HepG2 (cell line): ENCODE data around the gene FAM83E. TPM values are rescaled to one million over a fixed set of nuclear protein-coding genes. Genes with fewer than 3 reads are reported as not detected.

Source experiments
- BORCS8-MEF2B ChIP-seq: sonication (generic); formaldehyde crosslinking; IDR thresholded peaks from 2 replicates; pipeline ENCODE4 v1.8.0; 2022; ENCODE audit warnings: mild to moderate bottlenecking, missing genetic modification reagents
- CAMTA2 ChIP-seq: sonication (generic); formaldehyde crosslinking; IDR thresholded peaks from 2 replicates; pipeline ENCODE4 v1.4.0; 2020; ENCODE audit warnings: mild to moderate bottlenecking, missing genetic modification reagents, borderline replicate concordance
- CHD4 ChIP-seq: fragments of 200-600 bp; sonication (generic); IDR thresholded peaks from 2 replicates; pipeline ENCODE4 v1.7.0; 2017; ENCODE audit warnings: mild to moderate bottlenecking, low read length, borderline replicate concordance
- ELF1 ChIP-seq: sonication (generic); formaldehyde crosslinking; IDR thresholded peaks from 2 replicates; pipeline ENCODE4 v1.4.0; 2020; ENCODE audit warnings: missing genetic modification reagents
- FOXK2 ChIP-seq: fragments of 450-650 bp; IDR thresholded peaks from 2 replicates; pipeline ENCODE4 v1.6.1; 2016
- NFYB ChIP-seq: sonication (generic); formaldehyde crosslinking; IDR thresholded peaks from 2 replicates; pipeline ENCODE4 v1.4.0; 2020; ENCODE audit warnings: missing genetic modification reagents
- PATZ1 ChIP-seq: sonication (generic); formaldehyde crosslinking; IDR thresholded peaks from 2 replicates; pipeline ENCODE4 v1.4.0; 2020; ENCODE audit warnings: missing genetic modification reagents
- ZNF142 ChIP-seq: sonication (generic); formaldehyde crosslinking; IDR thresholded peaks from 2 replicates; pipeline ENCODE4 v1.4.0; 2020; ENCODE audit warnings: missing genetic modification reagents
- ZNF350 ChIP-seq: sonication (generic); formaldehyde crosslinking; IDR thresholded peaks from 2 replicates; pipeline ENCODE4 v1.4.0; 2020; ENCODE audit warnings: mild to moderate bottlenecking, low read depth, missing genetic modification reagents, borderline replicate concordance
- ZNF510 ChIP-seq: sonication (generic); formaldehyde crosslinking; IDR thresholded peaks from 2 replicates; pipeline ENCODE4 v1.4.0; 2020; ENCODE audit warnings: low read depth, mild to moderate bottlenecking, missing genetic modification reagents
- ZNF550 ChIP-seq: sonication (generic); formaldehyde crosslinking; IDR thresholded peaks from 2 replicates; pipeline ENCODE4 v1.4.0; 2020; ENCODE audit warnings: mild to moderate bottlenecking, missing genetic modification reagents, borderline replicate concordance
- ZNF570 ChIP-seq: sonication (generic); formaldehyde crosslinking; IDR thresholded peaks from 2 replicates; pipeline ENCODE4 v1.4.0; 2020; ENCODE audit warnings: mild to moderate bottlenecking, missing genetic modification reagents, borderline replicate concordance
- polyA plus RNA-seq, 8 experiments: library from polyadenylated mRNA; depleted of rRNA in 3 of 8; stranded (reverse) in 7 of 8; unstranded in 1 of 8; fragments of >200 nt; fragmentation: Illumina TruSeq in 4 of 8; extraction: Trizol in 4 of 8; gene quantifications; 2 replicates each; pipeline versions ENCODE4 v1.2.1 to v1.2.3, GENCODE V29; 2011 to 2016; ENCODE audit warnings: low read depth in 4 of 8, missing spikeins in 1 of 8, mixed read lengths in 1 of 8; ENCODE audit not compliant: insufficient read depth in 1 of 8
- total RNA-seq, 5 experiments: library from RNA; depleted of rRNA; stranded (reverse); fragments of >200 nt; fragmentation: Illumina TruSeq; extraction: Trizol; gene quantifications; 2 replicates each; pipeline ENCODE4 v1.2.3, GENCODE V29; 2016; ENCODE audit warnings: low read depth in 1 of 5
- TF ChIP-seq, protein P1 (sequence below): sonication (generic); formaldehyde crosslinking; IDR thresholded peaks from 2 replicates; pipeline ENCODE4 v1.8.0; 2022; ENCODE audit warnings: mild to moderate bottlenecking, missing genetic modification reagents, moderate library complexity
- TF ChIP-seq, protein P2 (sequence below): sonication (generic); formaldehyde crosslinking; IDR thresholded peaks from 2 replicates; pipeline ENCODE4 v1.8.1; 2023; ENCODE audit warnings: mild to moderate bottlenecking, missing genetic modification reagents

The FAM83E gene
- total and polyA plus RNA-seq, 2 of the 13 experiments (the other 11 are each of a cell fraction or from before 2014, with no cell fraction given): 0.18 to 0.60 TPM

DNA sequence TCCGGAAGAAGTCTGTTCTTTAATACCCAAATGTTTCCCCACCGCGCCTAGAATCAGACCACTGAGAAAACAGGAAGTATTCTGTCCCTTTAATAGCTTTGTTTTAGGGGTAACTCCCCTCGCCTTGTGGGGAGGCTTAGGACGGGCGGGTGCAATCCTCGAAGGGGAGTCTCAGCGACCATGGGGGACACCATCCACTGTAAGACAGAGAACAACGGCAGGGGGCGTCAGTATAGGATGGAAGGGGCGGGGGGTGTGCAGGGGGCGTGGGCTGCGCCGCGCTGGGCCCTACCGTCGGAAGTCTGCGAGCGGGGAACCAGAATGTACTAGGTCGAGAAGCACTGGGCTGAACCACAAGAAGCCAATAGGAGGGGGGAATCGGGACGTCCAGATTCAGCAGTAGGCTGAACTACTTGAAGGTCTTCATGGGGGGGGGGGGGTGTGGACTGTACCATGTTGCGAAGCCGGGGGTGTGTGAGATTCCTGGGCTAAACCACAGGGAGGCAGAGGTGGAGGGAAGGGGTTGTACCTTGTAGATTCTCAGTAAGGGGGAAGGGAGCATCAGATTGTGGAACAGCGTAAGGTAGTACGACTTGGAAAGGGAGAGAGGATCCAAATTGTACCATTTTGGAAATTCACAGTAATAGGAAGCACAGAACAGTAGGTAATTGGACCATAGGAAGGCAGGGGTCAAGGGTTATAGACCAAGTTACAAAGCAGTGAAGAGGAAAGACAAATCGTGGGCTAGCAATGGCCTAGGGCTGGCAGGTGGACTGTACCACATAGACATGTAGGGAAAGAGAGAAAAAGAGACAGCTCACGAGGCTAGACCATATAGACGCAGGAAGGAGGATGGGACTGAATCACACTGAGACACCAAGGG, 23.3 kb upstream of the FAM83E start (continued):
- TF ChIP-seq ZNF142 (CRISPR knock-in tag) (0 out of 2 replicates have a peak, but pooled peaks have one; percentile 22), CAMTA2 (CRISPR knock-in tag) (no peak), CHD4 (peak; percentile 86; the same call in 1 of the 2 replicates), PATZ1 (CRISPR knock-in tag) (peak; percentile 39), FOXK2 (peak; percentile 90), ZNF550 (CRISPR knock-in tag) (0 out of 2 replicates have a peak, but pooled peaks have one; percentile 5), ZNF570 (CRISPR knock-in tag) (0 out of 2 replicates have a peak, but pooled peaks have one; percentile 11), ZNF510 (CRISPR knock-in tag) (0 out of 2 replicates have a peak, but pooled peaks have one; percentile 1), ZNF350 (CRISPR knock-in tag) (no peak), ELF1 (CRISPR knock-in tag) (0 out of 2 replicates have a peak, but pooled peaks have one; percentile 9), NFYB (CRISPR knock-in tag) (no peak), BORCS8-MEF2B (CRISPR knock-in tag) (0 out of 2 replicates have a peak, but pooled peaks have one; percentile 38)
- TF ChIP-seq, protein P1, sequence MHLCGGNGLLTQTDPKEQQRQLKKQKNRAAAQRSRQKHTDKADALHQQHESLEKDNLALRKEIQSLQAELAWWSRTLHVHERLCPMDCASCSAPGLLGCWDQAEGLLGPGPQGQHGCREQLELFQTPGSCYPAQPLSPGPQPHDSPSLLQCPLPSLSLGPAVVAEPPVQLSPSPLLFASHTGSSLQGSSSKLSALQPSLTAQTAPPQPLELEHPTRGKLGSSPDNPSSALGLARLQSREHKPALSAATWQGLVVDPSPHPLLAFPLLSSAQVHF (CRISPR knock-in tag): peak; percentile 22; the same call in 1 of the 2 replicates
- TF ChIP-seq, protein P2, sequence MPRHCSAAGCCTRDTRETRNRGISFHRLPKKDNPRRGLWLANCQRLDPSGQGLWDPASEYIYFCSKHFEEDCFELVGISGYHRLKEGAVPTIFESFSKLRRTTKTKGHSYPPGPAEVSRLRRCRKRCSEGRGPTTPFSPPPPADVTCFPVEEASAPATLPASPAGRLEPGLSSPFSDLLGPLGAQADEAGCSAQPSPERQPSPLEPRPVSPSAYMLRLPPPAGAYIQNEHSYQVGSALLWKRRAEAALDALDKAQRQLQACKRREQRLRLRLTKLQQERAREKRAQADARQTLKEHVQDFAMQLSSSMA (CRISPR knock-in tag): no peak
